CD4-positive, alpha-beta T cell treated with Interleukin-6 at 100 ng/mL for 8 hours (primary cell): ENCODE results near the gene PAXX.

ENCODE experiments used
- DNase-seq: peaks from one replicate; pipeline ENCODE4 v3.0.0-alpha.2; 2020; ENCODE audit warnings: mixed read lengths, low spot score

PAXX gene

GRCh38 chr9:136991993-136992818 is at the start of gene PAXX:
Gene PAXX (plus strand): TSS chr9:136992422. CDS start chr9:136992444, 22 bp downstream.
- DNase-seq, result peak; percentile 93

GRCh38 chr9:136942881-136943230 is 49.4 kb upstream of the PAXX start:
- no peak for DNase-seq

GRCh38 chr9:136943291-136944211 is 48.7 kb upstream of the PAXX start:
- DNase-seq, result no peak

- DNase-seq, result no peak
These were observed 48.1 kb upstream of the PAXX start for GRCh38 chr9:136944212-136944518.

- DNase-seq, result peak; percentile 94
These were observed 47.5 kb upstream of the PAXX start, which contains the start of the genes C8G and FBXW5 for GRCh38 chr9:136944519-136945332. Gene C8G (plus strand): TSS chr9:136945243. CDS start chr9:136945321, 78 bp downstream. Gene FBXW5 (minus strand): TSS chr9:136944738. CDS start chr9:136944083, 655 bp downstream.

- no peak for DNase-seq
These were observed 46.6 kb upstream of the PAXX start for GRCh38 chr9:136945333-136946227.

GRCh38 chr9:136946228-136947027 is 45.8 kb upstream of the PAXX start:
- DNase-seq, result no peak

- DNase-seq, result no peak
These were observed 45.0 kb upstream of the PAXX start for GRCh38 chr9:136947028-136947891.

GRCh38 chr9:136947955-136948510 is 44.2 kb upstream of the PAXX start:
- DNase-seq, result no peak

GRCh38 chr9:136949239-136949816 is 42.9 kb upstream of the PAXX start:
- DNase-seq, result no peak

GRCh38 chr9:136949817-136950655 is 42.2 kb upstream of the PAXX start:
- DNase-seq, result peak; percentile 97

- no peak for DNase-seq
These were observed 41.5 kb upstream of the PAXX start for GRCh38 chr9:136950656-136951276.

- no peak for DNase-seq
These were observed 40.5 kb upstream of the PAXX start, which contains the start of gene LCN12 for GRCh38 chr9:136951541-136952320. Gene LCN12 (plus strand): TSS chr9:136952273. CDS start chr9:136952328, 55 bp downstream.

GRCh38 chr9:136952321-136952850 is 39.8 kb upstream of the PAXX start:
- no peak for DNase-seq

- no peak for DNase-seq
These were observed 39.1 kb upstream of the PAXX start for GRCh38 chr9:136952876-136953770.
